Measurements from ENCODE around the gene EFCAB7.

GRCh38 chr1:63501256-63501655 is 22.1 kb upstream of the EFCAB7 start:
- TF ChIP-seq CTCF (conservative IDR thresholded peaks at IDR 0.05; ENCODE audit: low read depth in 2 of 2): no peak
- no peak for TF ChIP-seq EZH2 (IDR thresholded peaks at IDR 0.05; ENCODE audit: low read depth, unreplicated experiment)

Data from GM23338 (cell line).